HEK293T (cell line): Measurements from ENCODE around the gene GTSF1L.

Experiments used
- BHLHE40 ChIP-seq: fragments of 450-650 bp; IDR thresholded peaks from 2 replicates; pipeline ENCODE4 v1.6.1; 2016; ENCODE audit warnings: mild to moderate bottlenecking, moderate library complexity, borderline replicate concordance
- CTBP1 ChIP-seq: fragments of 450-650 bp; IDR thresholded peaks from 2 replicates; pipeline ENCODE4 v1.6.1; 2016; ENCODE audit warnings: borderline replicate concordance
- ELF4 ChIP-seq: fragments of 450-650 bp; IDR thresholded peaks from 2 replicates; pipeline ENCODE4 v1.6.1; 2017; ENCODE audit warnings: antibody characterized with exemption
- FOXA1 ChIP-seq: fragments of 450-650 bp; IDR thresholded peaks from 2 replicates; pipeline ENCODE4 v1.6.1; 2016; ENCODE audit warnings: mild to moderate bottlenecking
- FOXM1 ChIP-seq: fragments of 450-650 bp; IDR thresholded peaks from 2 replicates; pipeline ENCODE4 v1.6.1; 2017; ENCODE audit warnings: mild to moderate bottlenecking, borderline replicate concordance
- HDGF ChIP-seq: fragments of 450-650 bp; IDR thresholded peaks from 2 replicates; pipeline ENCODE4 v1.6.1; 2017; ENCODE audit warnings: antibody characterized with exemption, borderline replicate concordance
- PKNOX1 ChIP-seq: fragments of 450-650 bp; IDR thresholded peaks from 2 replicates; pipeline ENCODE4 v1.6.1; 2016
- SP1 ChIP-seq: fragments of 450-650 bp; IDR thresholded peaks from 2 replicates; pipeline ENCODE4 v1.6.1; 2017
- SUZ12 ChIP-seq: fragments of 450-650 bp; IDR thresholded peaks from 2 replicates; pipeline ENCODE4 v1.6.1; 2016; ENCODE audit warnings: mild to moderate bottlenecking
- TARDBP ChIP-seq: fragments of 450-650 bp; IDR thresholded peaks from 2 replicates; pipeline ENCODE4 v1.6.1; 2016
- ZNF384 ChIP-seq: fragments of 450-650 bp; IDR thresholded peaks from 2 replicates; pipeline ENCODE4 v1.6.1; 2016

GRCh38 chr20:43722153-43722505 is 4.7 kb downstream of the GTSF1L start:
- TF ChIP-seq TARDBP (no peak), CTBP1 (no peak), ELF4 (no peak), SP1 (no peak), ZNF384 (no peak), SUZ12 (no peak), FOXA1 (no peak), FOXM1 (no peak), HDGF (no peak), PKNOX1 (no peak), BHLHE40 (no peak)
